HG03575 (cell line): Measurements from ENCODE around the gene ITPRIPL2.

ENCODE experiments used
- ATAC-seq: cut with Tn5 transposase; IDR thresholded peaks from one replicate; pipeline ENCODE4 v1.9.1; 2021; ENCODE audit not compliant: unreplicated experiment, insufficient number of reproducible peaks, low FRiP score; ENCODE audit errors: extremely low read depth

The ITPRIPL2 gene

DNA sequence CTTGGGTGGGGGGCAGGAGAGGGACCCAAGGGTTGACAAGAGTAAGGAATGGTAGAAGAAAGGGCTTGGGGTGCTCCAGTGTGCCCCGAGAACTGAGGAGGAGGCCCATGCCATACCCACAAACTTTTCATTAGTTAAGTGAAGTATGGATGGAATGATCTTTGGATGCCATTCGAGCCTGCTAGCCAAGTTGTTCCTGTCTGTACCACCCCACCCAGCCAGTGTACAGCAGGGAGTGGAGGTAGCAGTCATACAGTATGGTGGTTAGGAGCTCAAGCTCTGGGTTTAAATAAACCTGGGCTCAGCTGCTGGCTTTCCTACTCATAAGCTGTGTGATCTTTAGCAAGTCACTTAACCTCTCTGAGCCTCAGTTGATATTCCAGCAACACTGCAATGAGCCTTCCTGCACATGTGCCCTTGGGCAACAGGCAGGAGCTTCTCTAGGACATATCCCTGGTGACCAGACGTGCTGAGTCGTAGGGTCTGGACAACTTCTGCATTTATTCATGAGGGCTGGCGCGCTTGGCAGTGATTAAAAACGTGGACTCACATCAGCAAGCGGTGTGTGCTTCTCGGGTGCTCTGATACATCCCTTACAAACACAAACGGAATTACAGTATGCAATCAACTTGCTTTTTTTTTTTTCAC lies 22.9 kb downstream of the ITPRIPL2 start:
- ATAC-seq, result no peak

DNA sequence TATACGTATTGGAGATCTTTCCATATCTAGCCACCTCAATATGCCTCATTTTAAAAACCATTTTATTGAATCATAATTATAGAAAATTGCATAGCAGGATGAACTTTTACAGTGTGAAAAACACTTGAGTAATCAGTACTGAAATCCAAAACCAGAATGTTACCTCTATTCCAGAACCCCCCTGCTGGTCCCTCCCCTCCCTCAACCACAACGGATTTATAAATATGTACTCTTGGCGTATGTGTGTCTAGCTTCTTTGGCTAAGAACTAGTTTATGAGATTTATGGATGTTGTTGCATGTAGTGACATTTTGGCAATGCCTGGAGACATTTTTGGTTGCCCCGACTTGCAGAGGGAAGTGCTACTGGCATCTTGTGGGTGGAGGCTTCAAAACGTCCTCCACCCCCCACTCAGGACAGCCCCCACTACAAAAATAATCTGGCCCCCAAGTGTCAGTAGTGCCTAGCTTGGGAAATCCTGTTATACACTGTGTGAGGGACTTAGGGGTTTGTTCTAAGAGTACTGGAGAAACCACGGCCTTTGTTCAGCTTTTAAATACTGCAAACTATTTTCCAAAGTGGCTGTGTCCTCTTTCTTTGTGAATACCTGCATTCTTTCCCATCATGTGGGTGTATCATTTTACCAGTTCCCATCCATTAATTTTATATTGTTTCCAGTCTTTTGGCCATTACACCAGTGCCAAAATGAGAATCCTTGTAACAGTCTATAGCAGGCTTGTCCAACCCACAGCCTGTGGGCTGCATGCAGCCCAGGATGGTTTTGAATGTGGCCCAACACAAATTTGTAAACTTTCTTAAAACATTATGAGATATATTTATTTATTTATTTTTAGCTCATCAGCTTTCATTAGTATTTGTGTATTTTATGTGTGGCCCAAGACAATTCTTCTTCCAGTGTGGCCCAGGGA lies 23.7 kb downstream of the ITPRIPL2 start:
- ATAC-seq, result no peak

DNA sequence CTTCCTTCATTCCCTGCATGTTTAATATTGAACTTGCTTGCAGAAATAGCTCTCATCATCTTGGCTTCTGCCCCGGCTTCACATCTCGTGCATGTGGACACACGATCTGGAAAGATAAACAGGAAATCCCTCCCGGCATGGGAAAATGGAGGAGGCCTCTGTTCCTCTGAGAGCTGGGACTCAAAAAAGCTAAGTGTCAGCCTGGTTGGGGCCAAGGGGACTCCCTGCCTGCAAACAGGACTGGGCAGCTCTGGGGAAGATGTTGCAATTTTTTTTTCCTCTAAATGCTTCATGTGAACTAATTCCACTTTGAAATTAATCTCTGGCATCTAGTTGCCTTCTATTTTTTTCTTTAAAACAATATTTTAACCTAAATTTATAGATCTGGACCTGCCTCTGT lies 24.8 kb downstream of the ITPRIPL2 start:
- ATAC-seq, result no peak

DNA sequence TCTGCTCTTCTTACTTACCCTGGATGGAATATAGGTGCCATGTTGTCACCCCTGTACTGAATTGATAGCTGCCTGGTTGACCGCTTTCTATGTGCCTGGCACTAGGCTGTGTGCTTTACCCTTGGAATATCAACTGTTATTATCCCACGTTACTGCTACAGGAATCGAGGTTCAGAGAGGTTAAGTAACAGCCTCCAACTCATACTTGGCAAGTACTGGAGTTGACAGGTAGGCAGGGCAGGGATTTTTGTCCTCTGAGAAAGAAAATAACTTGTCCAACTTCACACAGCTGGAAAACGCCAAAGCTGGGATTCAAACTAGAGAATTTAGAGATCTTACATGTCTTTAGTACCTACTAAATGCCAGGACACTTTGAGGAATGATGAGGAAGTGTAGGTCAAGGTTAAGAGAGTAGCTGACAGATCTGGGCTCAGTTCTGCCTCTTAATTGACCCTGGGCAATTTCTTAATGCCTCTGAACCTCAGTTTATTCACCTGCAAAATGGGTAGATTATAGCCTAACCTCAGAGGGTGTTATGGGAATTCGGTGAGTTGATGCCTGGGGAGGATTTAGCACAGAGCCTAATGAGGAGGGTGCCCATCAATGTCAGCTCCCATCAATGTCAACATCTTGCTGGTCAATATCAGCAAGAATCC lies 25.8 kb downstream of the ITPRIPL2 start:
- ATAC-seq, result no peak

DNA sequence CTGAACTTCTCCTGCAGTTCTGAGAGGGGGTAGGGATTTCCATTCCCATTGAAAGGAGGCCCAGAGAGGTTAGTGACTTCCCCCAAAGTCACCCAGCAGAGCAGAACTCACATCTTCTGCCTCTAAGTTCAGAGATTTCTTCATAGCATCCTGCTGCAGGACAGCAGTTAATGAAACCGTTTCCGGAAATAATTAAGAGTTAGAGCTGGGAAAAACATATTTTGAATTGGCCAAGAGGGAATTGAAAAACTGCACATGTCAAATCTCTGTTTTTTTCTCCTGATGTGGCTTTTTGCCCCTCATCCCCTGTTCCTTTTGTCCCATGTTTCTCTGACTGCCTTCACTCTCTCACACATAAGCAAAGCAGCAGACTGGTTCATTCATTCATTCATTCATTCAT lies 26.6 kb downstream of the ITPRIPL2 start:
- ATAC-seq, result no peak

DNA sequence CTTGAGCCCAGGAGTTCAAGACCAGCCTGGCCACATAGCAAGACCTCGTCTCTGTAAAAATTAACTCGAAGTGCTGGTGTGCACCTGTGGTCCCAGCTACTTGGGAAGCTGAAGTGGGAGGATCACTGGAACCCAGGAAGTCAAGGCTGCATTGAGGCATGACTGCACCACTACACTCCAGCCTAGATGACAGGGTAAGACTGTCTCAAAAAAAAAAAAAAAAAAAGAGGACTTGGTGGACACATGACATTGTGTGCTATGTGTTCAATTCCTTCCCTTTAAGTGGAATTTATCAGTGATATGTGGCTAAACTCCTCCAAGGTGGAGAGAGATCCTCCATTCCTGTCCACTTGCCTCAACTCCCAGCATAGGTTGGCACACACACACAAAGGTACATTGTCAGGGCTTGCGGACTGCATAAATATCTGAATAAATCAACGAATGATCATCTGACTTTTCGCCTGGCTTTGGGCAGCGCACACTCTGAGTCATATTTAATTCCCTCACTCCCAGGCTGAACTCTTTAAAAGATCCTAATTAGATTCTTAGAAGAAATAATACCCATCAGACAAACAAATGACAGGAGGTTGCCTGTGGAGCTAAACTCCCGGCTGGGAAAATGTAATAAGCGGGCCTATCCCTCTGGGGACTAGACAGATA lies 29.3 kb downstream of the ITPRIPL2 start:
- ATAC-seq, result no peak

DNA sequence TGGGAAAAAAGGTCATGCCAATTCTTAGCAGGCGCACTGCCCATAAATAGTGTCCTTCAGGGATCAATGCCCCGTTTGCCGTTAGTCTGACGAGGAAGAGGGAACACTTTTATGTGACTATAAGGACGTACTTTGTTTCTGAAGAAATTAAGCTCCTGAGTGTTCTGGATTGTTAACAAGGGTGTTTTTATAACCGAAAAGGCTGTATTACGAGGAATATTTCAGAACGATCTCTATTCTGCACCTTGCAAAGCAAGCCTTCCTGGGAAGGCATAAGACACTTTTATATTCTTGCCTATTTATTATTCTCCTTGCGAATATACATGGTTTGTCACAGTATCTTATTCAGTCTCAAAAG lies 29.8 kb downstream of the ITPRIPL2 start:
- ATAC-seq, result no peak

DNA sequence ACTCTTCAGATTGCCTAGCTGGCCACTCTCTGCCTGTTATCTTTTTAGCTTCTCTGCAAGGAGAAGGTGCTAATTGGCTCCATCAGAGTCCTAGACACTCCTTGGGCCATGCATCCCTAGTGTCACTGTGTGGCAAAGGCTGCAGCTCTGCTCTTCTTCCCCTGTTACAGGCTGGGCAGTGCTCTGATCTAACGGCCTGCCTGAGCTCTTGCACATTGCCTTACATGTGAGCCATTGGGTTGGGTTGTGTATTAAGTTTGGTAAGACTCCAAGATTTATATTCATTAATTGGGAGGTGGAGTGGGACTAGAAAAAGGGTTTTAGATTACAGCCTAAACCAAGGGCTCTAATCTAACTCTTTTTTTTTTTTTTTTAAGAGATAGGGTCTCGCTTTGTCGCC lies 31.2 kb downstream of the ITPRIPL2 start:
- no peak for ATAC-seq

DNA sequence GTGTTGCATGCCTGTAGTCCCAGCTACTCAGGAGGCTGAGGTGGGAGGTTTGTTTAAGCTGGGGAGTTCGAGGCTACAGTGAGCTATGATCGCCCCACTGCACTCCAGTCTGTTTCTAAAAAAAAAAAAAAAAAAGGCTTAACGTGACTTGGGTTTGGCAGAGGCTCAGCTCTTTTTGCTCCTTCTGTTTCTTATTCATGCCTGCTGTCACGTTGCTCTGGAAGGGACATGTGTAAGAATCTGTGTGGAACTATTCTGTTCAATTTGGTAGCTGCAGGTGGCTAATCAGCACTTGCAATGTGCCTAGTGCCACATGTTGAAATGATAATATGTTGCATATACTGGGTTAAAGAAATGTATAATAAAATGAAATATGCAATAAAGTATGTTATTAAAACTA lies 33.4 kb downstream of the ITPRIPL2 start:
- ATAC-seq, result no peak

DNA sequence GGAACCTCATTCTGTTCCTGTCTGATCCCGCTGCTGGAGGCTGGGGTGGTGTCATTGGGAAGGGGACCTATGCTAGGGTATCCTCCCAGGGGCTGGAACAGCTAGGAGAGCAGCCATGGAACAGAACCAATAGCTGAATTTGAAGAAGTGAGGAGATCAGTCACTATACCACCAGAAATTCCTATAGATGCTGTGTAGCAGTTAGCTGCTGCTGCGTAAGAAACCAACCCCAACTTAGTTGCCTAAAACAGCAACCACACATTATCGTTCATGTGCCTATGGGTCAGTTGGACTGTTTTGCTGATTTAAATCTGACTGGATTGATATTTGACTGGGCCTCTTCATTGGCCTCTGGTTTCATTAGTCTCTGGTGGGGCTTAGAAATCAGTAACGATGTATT lies 33.9 kb downstream of the ITPRIPL2 start:
- no peak for ATAC-seq

DNA sequence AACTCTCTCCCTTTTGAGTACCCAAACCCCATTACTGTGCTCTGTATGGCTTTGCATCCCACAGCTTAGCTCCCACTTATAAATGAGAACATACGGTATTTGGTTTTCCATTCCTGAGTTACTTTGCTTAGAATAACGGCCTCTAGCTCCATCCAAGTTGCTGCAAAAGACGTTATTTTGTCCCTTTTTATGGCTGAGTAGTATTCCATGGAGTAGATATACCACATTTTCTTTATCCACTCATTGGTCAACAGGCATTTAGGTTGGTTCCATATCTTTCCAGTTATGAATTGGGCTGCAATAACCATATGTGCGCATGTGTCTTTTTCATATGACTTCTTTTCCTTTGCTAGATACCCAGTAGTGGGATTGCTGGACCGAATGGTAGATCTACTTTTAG lies 34.4 kb downstream of the ITPRIPL2 start:
- no peak for ATAC-seq

DNA sequence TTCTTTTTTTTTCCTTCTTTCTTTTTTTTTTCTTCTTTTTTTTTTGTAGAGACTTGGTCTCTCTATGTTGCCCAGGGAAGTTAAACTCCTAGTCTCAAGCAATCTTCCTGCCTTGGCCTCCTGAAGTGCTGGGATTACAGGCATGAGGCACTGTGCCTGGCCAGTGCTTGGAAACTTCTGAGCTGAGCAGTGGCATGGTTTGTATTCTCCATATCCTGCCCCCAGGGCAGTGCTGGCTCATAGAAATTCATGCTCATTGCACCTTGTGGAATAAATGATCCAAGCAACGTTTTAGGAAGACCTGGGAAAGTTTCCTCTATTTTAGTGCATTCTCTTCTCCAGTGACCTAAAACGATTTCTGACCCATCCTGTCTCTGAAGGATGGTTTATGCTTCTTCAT lies 37.5 kb downstream of the ITPRIPL2 start:
- no peak for ATAC-seq

DNA sequence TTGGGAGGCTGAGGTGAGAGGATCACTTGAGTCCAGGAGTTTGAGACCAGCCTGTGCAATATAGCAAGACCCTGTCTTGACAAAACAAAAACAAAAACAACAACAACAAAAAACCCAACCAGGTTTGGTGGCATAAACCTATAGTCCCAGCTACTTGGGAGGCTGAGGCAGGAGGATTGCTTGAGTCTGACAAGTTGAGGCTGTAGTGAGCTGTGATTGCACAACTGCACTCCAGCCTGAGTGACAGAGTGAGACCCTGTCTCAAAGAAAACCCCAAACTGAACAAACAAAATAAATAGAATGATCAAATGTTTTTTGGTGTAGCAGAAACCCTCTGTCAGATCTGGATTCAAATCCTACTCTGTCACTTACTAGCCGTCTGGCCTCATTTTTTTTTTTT lies 38.3 kb downstream of the ITPRIPL2 start:
- no peak for ATAC-seq

DNA sequence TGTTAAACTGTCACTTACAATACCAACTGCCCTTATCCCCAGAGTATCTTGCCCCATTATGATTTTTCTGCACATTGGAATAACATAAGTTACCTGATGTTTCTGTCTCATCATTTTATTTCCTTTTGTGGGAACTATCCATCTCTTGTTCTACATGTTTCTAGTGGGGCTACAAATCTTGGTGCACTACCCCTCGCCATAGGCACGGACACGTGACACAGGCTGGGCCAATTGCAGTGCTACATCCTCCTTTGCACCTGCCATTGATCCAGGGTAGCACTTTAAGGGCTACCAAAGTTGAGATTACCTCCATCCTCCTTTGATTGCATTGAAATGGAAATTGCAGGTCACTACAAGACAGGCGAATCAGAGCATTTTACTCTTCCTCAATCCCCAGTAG lies 40.1 kb downstream of the ITPRIPL2 start:
- no peak for ATAC-seq

DNA sequence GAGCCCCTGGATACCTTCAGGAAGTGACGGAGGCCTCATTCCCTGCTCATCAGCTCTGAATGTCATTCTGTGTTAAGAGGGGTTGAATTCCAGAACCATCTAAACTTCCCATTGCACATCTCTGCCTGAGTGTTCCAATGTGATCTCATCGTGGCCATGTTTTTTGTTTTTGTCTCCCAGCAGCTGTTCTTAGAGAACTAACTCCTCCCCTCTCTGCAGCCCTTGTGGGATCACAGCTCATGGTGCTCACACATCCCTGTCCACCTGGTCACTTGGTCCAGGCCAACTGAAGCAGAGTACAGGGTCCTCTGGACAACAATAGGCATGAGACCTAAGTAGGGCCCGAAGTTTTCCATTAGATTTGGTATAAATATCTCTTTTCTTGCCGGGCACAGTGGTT lies 48.3 kb downstream of the ITPRIPL2 start:
- ATAC-seq, result no peak

DNA sequence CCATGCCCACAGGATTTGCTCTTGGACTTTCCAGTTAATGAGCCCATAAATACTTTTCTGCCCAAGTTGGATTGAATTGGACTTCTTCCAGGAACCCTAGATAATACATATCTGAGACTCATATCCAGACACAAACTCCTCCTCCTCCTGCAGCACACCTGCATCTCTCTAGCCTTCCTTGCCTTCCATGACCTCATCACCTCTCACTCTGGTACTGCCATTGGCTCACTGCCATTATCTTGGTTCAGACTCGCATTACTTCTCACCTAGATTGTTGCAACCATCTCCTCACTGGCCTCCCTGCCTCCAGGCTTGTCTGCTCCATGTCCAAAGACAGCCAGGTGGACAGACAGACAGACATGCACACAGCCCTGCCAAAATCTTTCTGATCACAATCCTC lies 49.5 kb downstream of the ITPRIPL2 start:
- no peak for ATAC-seq

DNA sequence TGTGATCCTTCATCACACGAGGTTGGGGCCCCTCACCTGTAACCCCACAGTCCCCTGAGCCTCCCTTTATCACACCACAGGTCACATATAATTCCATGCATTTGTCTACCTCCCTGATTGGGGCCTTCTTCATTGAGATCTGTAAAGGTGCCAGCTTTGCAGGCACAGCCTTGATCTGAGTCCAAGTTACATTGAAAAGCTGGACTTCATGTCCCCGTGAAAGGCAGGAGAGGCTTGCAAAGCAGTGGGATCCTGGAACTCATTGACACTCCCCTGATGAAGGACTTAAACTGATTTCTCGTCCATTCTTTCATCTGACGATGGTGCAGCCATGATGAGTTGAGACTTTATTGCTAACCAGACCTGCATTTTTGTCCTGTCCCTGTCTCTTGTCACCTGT lies 50.5 kb downstream of the ITPRIPL2 start:
- ATAC-seq, result no peak

DNA sequence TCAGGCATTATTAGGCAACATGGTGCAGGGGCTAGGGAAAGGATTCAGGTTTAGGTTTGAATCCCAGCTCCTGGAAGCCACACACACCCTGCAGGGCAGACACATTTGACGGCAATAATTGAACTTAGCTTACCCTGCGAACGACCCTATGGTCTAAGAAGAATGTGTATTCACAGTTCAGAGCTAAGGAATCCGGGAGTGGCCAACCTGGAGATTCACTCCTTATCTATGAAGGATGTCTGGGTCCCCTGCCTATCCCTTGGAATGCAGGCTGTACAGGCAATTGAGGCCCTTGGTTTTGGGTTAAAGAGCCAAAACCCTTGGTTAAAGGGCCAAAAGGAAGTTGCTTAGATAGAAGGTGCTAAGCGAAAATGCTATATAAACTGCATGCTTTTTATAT lies 51.3 kb downstream of the ITPRIPL2 start:
- no peak for ATAC-seq

DNA sequence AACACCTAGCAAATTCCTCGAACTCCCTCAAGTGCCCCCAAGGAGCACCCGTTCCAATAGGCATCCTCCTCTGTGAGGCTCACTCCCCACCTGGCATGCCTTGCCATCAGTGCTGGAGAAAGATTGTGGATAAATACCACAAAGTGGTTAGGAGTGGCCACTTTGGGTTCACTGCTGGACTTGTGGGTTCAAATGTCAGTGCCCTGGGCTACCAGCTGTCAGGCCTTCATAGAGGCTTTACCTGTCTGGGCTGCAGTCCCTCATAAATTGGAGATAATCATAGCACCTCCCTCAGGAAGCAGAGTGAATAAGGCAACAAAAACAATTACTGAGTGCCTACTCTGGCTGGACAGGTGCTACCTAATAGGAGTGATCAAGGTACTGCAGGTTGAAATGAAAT lies 52.7 kb downstream of the ITPRIPL2 start:
- no peak for ATAC-seq
